ENCODE measurements around the gene PPP1R2C.

GRCh38 chrX:42776195-42776594 lies 1.8 kb downstream of the PPP1R2C start:
- TF ChIP-seq CTCF (conservative IDR thresholded peaks at IDR 0.05; ENCODE audit: low read length) (no peak), EZH2phosphoT487 (IDR thresholded peaks at IDR 0.05; ENCODE audit: borderline replicate concordance, low read depth, low read length) (no peak)

All from OCI-LY7 (cell line).